OCI-LY3 (cell line): ENCODE measurements around the gene CCT6A.
"Not testable (repeated sequence)": the region's sequence is repeated elsewhere in the genome, so short reads cannot be mapped to it uniquely, and the experiment has no call there.

Source experiments
- EZH2phosphoT487 ChIP-seq: fragments of 200-600 bp; shearing (Covaris generic); IDR thresholded peaks from 2 replicates; pipeline ENCODE4 v1.6.1; 2018; ENCODE audit warnings: antibody characterized with exemption, mixed run types, low read depth
- TF ChIP-seq, protein P1 (sequence below): fragments of 200-600, 300-600 bp; sonication (generic); IDR thresholded peaks from 2 replicates; pipeline ENCODE4 v1.5.1; 2014; ENCODE audit warnings: antibody characterized with exemption, low read length, low read depth

GRCh38 chr7:56045758-56046157 lies 5.8 kb upstream of the CCT6A start:
- TF ChIP-seq, protein P1, sequence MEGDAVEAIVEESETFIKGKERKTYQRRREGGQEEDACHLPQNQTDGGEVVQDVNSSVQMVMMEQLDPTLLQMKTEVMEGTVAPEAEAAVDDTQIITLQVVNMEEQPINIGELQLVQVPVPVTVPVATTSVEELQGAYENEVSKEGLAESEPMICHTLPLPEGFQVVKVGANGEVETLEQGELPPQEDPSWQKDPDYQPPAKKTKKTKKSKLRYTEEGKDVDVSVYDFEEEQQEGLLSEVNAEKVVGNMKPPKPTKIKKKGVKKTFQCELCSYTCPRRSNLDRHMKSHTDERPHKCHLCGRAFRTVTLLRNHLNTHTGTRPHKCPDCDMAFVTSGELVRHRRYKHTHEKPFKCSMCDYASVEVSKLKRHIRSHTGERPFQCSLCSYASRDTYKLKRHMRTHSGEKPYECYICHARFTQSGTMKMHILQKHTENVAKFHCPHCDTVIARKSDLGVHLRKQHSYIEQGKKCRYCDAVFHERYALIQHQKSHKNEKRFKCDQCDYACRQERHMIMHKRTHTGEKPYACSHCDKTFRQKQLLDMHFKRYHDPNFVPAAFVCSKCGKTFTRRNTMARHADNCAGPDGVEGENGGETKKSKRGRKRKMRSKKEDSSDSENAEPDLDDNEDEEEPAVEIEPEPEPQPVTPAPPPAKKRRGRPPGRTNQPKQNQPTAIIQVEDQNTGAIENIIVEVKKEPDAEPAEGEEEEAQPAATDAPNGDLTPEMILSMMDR: not testable (repeated sequence)
- TF ChIP-seq EZH2phosphoT487: not testable (repeated sequence)
